Measurements from ENCODE around the gene PAX8. TPM values are rescaled to one million over a fixed set of nuclear protein-coding genes. Genes with fewer than 3 reads are reported as not detected.
A peak's percentile ranks its signal among the peaks of the same experiment; 100 is the strongest.

PAX8 gene
- total and polyA plus RNA-seq, 2 of the 13 experiments (the other 11 are each of a cell fraction or from before 2014, with no cell fraction given), result 1.5 to 8.8 TPM

DNA sequence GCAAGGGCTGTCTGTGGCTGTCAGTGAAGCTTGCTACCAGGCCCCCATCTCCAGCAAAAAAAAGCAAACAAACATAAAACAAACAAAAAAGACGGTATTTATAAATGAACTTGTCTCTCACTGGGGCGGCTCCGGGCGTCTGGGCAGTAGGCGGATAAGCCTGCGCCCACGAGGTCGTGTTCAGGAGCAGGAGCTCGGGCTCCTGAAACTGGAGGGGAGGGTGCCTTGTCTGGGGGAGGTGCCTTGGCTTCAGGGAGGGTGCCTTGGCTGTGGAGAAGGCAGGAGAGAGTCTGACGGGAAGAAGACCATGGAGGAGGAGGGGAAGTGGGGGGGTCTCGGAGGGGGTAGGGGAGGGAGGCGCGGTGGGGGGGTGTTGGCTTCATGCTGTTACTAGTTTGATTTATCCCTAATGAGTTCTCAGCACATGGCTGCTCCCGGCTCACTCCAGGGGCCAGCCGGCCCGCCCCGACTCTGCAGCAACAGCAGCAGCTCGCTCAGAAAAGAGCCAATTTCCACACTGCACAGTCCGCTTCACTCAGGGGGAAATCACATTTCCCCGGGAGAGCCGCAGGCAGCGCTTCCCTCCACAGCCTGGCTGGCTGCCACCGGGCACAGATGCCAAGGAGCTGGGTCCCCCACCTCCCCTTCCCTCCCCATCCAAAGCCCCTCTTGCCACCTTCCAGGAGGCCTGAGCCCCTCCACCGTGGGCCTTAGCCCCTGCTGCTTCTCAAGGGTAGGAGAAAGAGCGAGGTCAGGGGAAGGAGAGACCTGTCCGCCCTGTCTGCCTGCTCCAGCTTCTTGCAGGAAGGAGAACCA lies 66.3 kb downstream of the PAX8 start:
- H3K79me2 ChIP-seq (ENCODE audit: insufficient read depth, low read length), result no peaks in the 10 kb centered on the region
- H3K9me3 ChIP-seq (ENCODE audit: low read length), result no peaks in the 10 kb centered on the region
- no peak overlapping the region for H3K27ac ChIP-seq (ENCODE audit: extremely low read length, insufficient read depth, low read length)
- ChIA-PET POLR2A (interaction anchor here (0.7 to 1.5 kb wide), 3 partner anchors 8 to 67 kb away, joined by 3 to 9 read pairs (median 6); partner anchors contain the start of gene PAX8), CTCF (ENCODE audit: low intra/inter-chr PET ratio, low total read pairs) (no interaction called here)
- H3K4me1 ChIP-seq (ENCODE audit: insufficient read depth, low read length), result peaks cover 84% of the 10 kb centered on the region
- no TSS peak for BruUV-seq (replicated peaks)
- peak overlapping the region; percentile 22; the same call in 1 of the 2 replicates for H3K4me2 ChIP-seq (ENCODE audit: low read depth, low read length)
- in situ Hi-C loops (cut with HindIII; ENCODE audit: extremely low pct_ligation_motif_present, low pct_unique_long_range_greater_than_20kb) (no loop called here), intact Hi-C loops (cut with micrococcal nuclease; ENCODE audit: unreplicated experiment) (no loop called here)
- WGBS (ENCODE audit: low lambda C conversion rate), result 61% methylated on average over 26 of the region's 26 CpGs
- DNase-seq (ENCODE audit: low spot score) (peak; percentile 35), ATAC-seq (peak; percentile 55), FAIRE-seq (no peak)
- H2AFZ ChIP-seq (ENCODE audit: low read length), result no peak overlapping the region
- H3K27me3 ChIP-seq (ENCODE audit: control insufficient read depth in 1 of 2, insufficient read depth in 2 of 2, low read length in 2 of 2), result no peaks in the 10 kb centered on the region
- no peaks in the 10 kb centered on the region for H4K20me1 ChIP-seq (ENCODE audit: insufficient read depth, low read length)
- no peaks in the 10 kb centered on the region for H3K36me3 ChIP-seq (replicated peaks in 1 of 2; ENCODE audit: control insufficient read depth in 1 of 2, insufficient read depth in 2 of 2, low read length in 2 of 2)
- H3K4me3 ChIP-seq (replicated peaks in 1 of 3; ENCODE audit: insufficient read depth in 1 of 3, low read depth in 2 of 3, low read length in 3 of 3), result no peak overlapping the region
- no peak overlapping the region for H3K9ac ChIP-seq (ENCODE audit: insufficient read depth, low read depth, low read length)
- no peak for TF ChIP-seq ZNF543 (CRISPR knock-in tag; IDR thresholded peaks at IDR 0.05)
- TF ChIP-seq, protein P1, sequence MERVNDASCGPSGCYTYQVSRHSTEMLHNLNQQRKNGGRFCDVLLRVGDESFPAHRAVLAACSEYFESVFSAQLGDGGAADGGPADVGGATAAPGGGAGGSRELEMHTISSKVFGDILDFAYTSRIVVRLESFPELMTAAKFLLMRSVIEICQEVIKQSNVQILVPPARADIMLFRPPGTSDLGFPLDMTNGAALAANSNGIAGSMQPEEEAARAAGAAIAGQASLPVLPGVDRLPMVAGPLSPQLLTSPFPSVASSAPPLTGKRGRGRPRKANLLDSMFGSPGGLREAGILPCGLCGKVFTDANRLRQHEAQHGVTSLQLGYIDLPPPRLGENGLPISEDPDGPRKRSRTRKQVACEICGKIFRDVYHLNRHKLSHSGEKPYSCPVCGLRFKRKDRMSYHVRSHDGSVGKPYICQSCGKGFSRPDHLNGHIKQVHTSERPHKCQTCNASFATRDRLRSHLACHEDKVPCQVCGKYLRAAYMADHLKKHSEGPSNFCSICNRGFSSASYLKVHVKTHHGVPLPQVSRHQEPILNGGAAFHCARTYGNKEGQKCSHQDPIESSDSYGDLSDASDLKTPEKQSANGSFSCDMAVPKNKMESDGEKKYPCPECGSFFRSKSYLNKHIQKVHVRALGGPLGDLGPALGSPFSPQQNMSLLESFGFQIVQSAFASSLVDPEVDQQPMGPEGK (CRISPR knock-in tag; IDR thresholded peaks at IDR 0.05), result peak; percentile 54; the same call in 1 of the 2 replicates
- 0 out of 2 replicates have a peak, but pooled peaks have one; percentile 28 for TF ChIP-seq SAP130 (CRISPR knock-in tag; IDR thresholded peaks at IDR 0.05; ENCODE audit: low read depth)
- peak; percentile 68 for TF ChIP-seq HNRNPK (IDR thresholded peaks at IDR 0.05; ENCODE audit: low read depth, low read length, poor library complexity, severe bottlenecking)
- TF ChIP-seq, protein P2, sequence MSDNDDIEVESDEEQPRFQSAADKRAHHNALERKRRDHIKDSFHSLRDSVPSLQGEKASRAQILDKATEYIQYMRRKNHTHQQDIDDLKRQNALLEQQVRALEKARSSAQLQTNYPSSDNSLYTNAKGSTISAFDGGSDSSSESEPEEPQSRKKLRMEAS (IDR thresholded peaks at IDR 0.05), result 0 out of 2 replicates have a peak, but pooled peaks have one; percentile 42
- peak; percentile 44; the same call in 1 of the 2 replicates for TF ChIP-seq BCL6 (CRISPR knock-in tag; IDR thresholded peaks at IDR 0.05)
- TF ChIP-seq, protein P3, sequence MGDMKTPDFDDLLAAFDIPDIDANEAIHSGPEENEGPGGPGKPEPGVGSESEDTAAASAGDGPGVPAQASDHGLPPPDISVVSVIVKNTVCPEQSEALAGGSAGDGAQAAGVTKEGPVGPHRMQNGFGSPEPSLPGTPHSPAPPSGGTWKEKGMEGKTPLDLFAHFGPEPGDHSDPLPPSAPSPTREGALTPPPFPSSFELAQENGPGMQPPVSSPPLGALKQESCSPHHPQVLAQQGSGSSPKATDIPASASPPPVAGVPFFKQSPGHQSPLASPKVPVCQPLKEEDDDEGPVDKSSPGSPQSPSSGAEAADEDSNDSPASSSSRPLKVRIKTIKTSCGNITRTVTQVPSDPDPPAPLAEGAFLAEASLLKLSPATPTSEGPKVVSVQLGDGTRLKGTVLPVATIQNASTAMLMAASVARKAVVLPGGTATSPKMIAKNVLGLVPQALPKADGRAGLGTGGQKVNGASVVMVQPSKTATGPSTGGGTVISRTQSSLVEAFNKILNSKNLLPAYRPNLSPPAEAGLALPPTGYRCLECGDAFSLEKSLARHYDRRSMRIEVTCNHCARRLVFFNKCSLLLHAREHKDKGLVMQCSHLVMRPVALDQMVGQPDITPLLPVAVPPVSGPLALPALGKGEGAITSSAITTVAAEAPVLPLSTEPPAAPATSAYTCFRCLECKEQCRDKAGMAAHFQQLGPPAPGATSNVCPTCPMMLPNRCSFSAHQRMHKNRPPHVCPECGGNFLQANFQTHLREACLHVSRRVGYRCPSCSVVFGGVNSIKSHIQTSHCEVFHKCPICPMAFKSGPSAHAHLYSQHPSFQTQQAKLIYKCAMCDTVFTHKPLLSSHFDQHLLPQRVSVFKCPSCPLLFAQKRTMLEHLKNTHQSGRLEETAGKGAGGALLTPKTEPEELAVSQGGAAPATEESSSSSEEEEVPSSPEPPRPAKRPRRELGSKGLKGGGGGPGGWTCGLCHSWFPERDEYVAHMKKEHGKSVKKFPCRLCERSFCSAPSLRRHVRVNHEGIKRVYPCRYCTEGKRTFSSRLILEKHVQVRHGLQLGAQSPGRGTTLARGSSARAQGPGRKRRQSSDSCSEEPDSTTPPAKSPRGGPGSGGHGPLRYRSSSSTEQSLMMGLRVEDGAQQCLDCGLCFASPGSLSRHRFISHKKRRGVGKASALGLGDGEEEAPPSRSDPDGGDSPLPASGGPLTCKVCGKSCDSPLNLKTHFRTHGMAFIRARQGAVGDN (CRISPR knock-in tag; IDR thresholded peaks at IDR 0.05), result peak; percentile 62
- peak; percentile 38; the same call in 1 of the 2 replicates for TF ChIP-seq RARA (CRISPR knock-in tag; IDR thresholded peaks at IDR 0.05)
- 0 out of 2 replicates have a peak, but pooled peaks have one; percentile 14 for TF ChIP-seq KAT8 (CRISPR knock-in tag; IDR thresholded peaks at IDR 0.05)
- peak; percentile 49 for TF ChIP-seq SALL1 (CRISPR knock-in tag; IDR thresholded peaks at IDR 0.05)
- TF ChIP-seq RARG (CRISPR knock-in tag; IDR thresholded peaks at IDR 0.05; ENCODE audit: low read depth), result no peak
- TF ChIP-seq SOX6 (IDR thresholded peaks at IDR 0.05), result no peak
- TF ChIP-seq SOX6 (CRISPR knock-in tag; IDR thresholded peaks at IDR 0.05), result 0 out of 2 replicates have a peak, but pooled peaks have one; percentile 14
